CD8-positive, alpha-beta memory T cell (primary cell): ENCODE data around the gene SMARCA4. TPM values are rescaled to one million over a fixed set of nuclear protein-coding genes. Genes with fewer than 3 reads are reported as not detected.

Experiments used
- CTCF ChIA-PET: fragments of 350-600 bp; sonication (Branson Sonifier 250); formaldehyde crosslinking; loops from one replicate; lab custom pipeline; 2021; ENCODE audit warnings: antibody characterized with exemption; lab: Charles Lee
- POLR2A ChIA-PET: fragments of 350-600 bp; sonication (Branson Sonifier 250); formaldehyde crosslinking; loops from one replicate; lab custom pipeline; 2021; ENCODE audit warnings: antibody characterized with exemption; lab: Charles Lee
- DNase-seq, 5 donors: peaks; one replicate each; pipeline versions ENCODE4 v3.0.0 to v3.0.0-alpha.2; 2020 to 2022; ENCODE audit warnings: mixed read lengths in 1 of 5
- H3K27ac ChIP-seq: one replicate; pipeline ENCODE4 v1.7.0; 2013; ENCODE audit warnings: low read depth, mild to moderate bottlenecking, low read length, moderate library complexity
- H3K27me3 ChIP-seq: 2 replicates; pipeline ENCODE4 v1.7.0; 2013; ENCODE audit warnings: low read length, mild to moderate bottlenecking; ENCODE audit not compliant: insufficient read depth, poor library complexity, severe bottlenecking
- H3K36me3 ChIP-seq: 2 replicates; pipeline ENCODE4 v1.7.0; 2013; ENCODE audit warnings: mild to moderate bottlenecking, low read length, moderate library complexity; ENCODE audit not compliant: insufficient read depth
- H3K4me1 ChIP-seq: 2 replicates; pipeline ENCODE4 v1.7.0; 2013; ENCODE audit warnings: mild to moderate bottlenecking, low read length, moderate library complexity; ENCODE audit not compliant: insufficient read depth
- H3K4me3 ChIP-seq: 2 replicates; pipeline ENCODE4 v1.7.0; 2013; ENCODE audit warnings: mild to moderate bottlenecking, low read length
- H3K9me3 ChIP-seq: 2 replicates; pipeline ENCODE4 v1.7.0; 2013; ENCODE audit warnings: mild to moderate bottlenecking, low read length
- H3K27ac Mint-ChIP-seq, 8 donors: one replicate each; pipeline ENCODE4 v1.8.0; 2020 to 2021; ENCODE audit warnings: mixed read lengths in 8 of 8, mild to moderate bottlenecking in 6 of 8, inconsistent platforms in 3 of 8, moderate library complexity in 3 of 8
- H3K27me3 Mint-ChIP-seq, 2 donors: one replicate each; pipeline ENCODE4 v1.8.0; 2020 to 2021; ENCODE audit warnings: mixed read lengths in 2 of 2, mild to moderate bottlenecking in 1 of 2, moderate library complexity in 1 of 2
- H3K36me3 Mint-ChIP-seq, 3 donors: one replicate each; pipeline ENCODE4 v1.8.0; 2020 to 2021; ENCODE audit warnings: mixed read lengths in 3 of 3, inconsistent platforms in 1 of 3, mild to moderate bottlenecking in 1 of 3
- H3K4me1 Mint-ChIP-seq, 3 donors: one replicate each; pipeline ENCODE4 v1.8.0; 2020 to 2021; ENCODE audit warnings: mixed read lengths in 3 of 3, inconsistent platforms in 1 of 3, mild to moderate bottlenecking in 1 of 3
- H3K4me3 Mint-ChIP-seq, 7 donors: one replicate each; pipeline ENCODE4 v1.8.0; 2020 to 2021; ENCODE audit warnings: mixed read lengths in 7 of 7, mild to moderate bottlenecking in 6 of 7, moderate library complexity in 4 of 7, inconsistent platforms in 2 of 7
- H3K9me3 Mint-ChIP-seq, 5 donors: one replicate each; pipeline ENCODE4 v1.8.0; 2020 to 2022; ENCODE audit warnings: mixed read lengths in 5 of 5, mild to moderate bottlenecking in 3 of 5, moderate library complexity in 2 of 5, inconsistent platforms in 1 of 5
- polyA plus RNA-seq: library from polyadenylated mRNA; unstranded; fragments of 300-500 nt; fragmentation: Illumina TruSeq; gene quantifications from one replicate; pipeline ENCODE4 v1.2.3, GENCODE V29; 2021
- total RNA-seq, 2 experiments: library from RNA; stranded (reverse); gene quantifications; one replicate each; pipeline ENCODE4 v1.2.3, GENCODE V29; 2021

The SMARCA4 gene
- total and polyA plus RNA-seq, 3 experiments from 2014 or later: 38.7 to 123 (median 116) TPM

- peaks cover 11% of the 10 kb centered on the region for H3K4me1 ChIP-seq
- peaks cover 13 to 19% (median 14%) of the 10 kb centered on the region in 3 donors for H3K4me1 Mint-ChIP-seq
- no peak overlapping the region for H3K27ac ChIP-seq
- no peaks in the 10 kb centered on the region for H3K27me3 ChIP-seq
- H3K27me3 Mint-ChIP-seq: peaks cover 0 to 1% of the 10 kb centered on the region in 2 donors
- H3K36me3 Mint-ChIP-seq: peaks cover 0 to 58% (median 2%) of the 10 kb centered on the region in 3 donors
- ChIA-PET POLR2A (no interaction called here), CTCF (no interaction called here)
- H3K4me3 ChIP-seq: no peak overlapping the region
- peak overlapping the region in 1 of 7 donors; percentile 42 for H3K4me3 Mint-ChIP-seq
- DNase-seq: no peak
- H3K9me3 Mint-ChIP-seq: no peaks in the 10 kb centered on the region
- peak overlapping the region in 1 of 8 donors; percentile 38 for H3K27ac Mint-ChIP-seq
- no peaks in the 10 kb centered on the region for H3K9me3 ChIP-seq
- H3K36me3 ChIP-seq: no peaks in the 10 kb centered on the region
Observed at GRCh38 chr19:10924597-10924996, 36.2 kb upstream of the SMARCA4 start.

GRCh38 chr19:10927730-10928562, 32.9 kb upstream of the SMARCA4 start:
- ChIA-PET CTCF (interaction anchor here (0.6 to 1.2 kb wide), 3 partner anchors 9 to 211 kb away, joined by 3 to 4 read pairs (median 3); partner anchors contain the start of gene DNM2), POLR2A (interaction anchor here (0.5 kb wide), 1 partner anchor 1620 kb away, joined by 5 read pairs; no protein-coding TSS in a partner anchor)
- no peaks in the 10 kb centered on the region for H3K9me3 Mint-ChIP-seq
- H3K4me1 ChIP-seq: peaks cover 23% of the 10 kb centered on the region
- H3K4me3 ChIP-seq: peak overlapping the region; percentile 74
- H3K36me3 Mint-ChIP-seq: peaks cover 0 to 44% (median 0%) of the 10 kb centered on the region in 3 donors
- peak overlapping the region; percentile 85 to 99 (median 94) for H3K27ac Mint-ChIP-seq
- DNase-seq: peak in 1 of 5 donors; percentile 10
- peaks cover 0 to 1% of the 10 kb centered on the region in 2 donors for H3K27me3 Mint-ChIP-seq
- no peaks in the 10 kb centered on the region for H3K9me3 ChIP-seq
- no peaks in the 10 kb centered on the region for H3K27me3 ChIP-seq
- peak overlapping the region; percentile 83 for H3K27ac ChIP-seq
- H3K4me3 Mint-ChIP-seq: peak overlapping the region; percentile 91 to 100 (median 94)
- no peaks in the 10 kb centered on the region for H3K36me3 ChIP-seq
- H3K4me1 Mint-ChIP-seq: peaks cover 17 to 35% (median 25%) of the 10 kb centered on the region in 3 donors

GRCh38 chr19:10928563-10929401, 32.0 kb upstream of the SMARCA4 start, which contains the start of the genes TIMM29 and YIPF2:
Gene TIMM29 (plus strand): TSS chr19:10928811. CDS start chr19:10928823, 12 bp downstream.
Gene YIPF2 (minus strand): TSS chr19:10928639. CDS start chr19:10928410, 229 bp downstream.
- Histone ChIP-seq H3K9me3 (no peaks in the 10 kb centered on the region), H3K27me3 (no peaks in the 10 kb centered on the region), H3K36me3 (no peaks in the 10 kb centered on the region), H3K4me3 (peak within 1 kb of the TSS; percentile 74), H3K4me1 (peaks cover 23% of the 10 kb centered on the region), H3K27ac (peak within 1 kb of the TSS; percentile 83)
- Mint-ChIP-seq H3K27me3 (peaks cover 0 to 1% of the 10 kb centered on the region in 2 donors), H3K27ac (peak within 1 kb of the TSS; percentile 85 to 99 (median 94)), H3K4me1 (peaks cover 17 to 35% (median 25%) of the 10 kb centered on the region in 3 donors), H3K9me3 (no peaks in the 10 kb centered on the region), H3K4me3 (peak within 1 kb of the TSS; percentile 91 to 100 (median 94)), H3K36me3 (peaks cover 0 to 39% (median 0%) of the 10 kb centered on the region in 3 donors)
- DNase-seq: peak; percentile 89 to 95 (median 90)
- ChIA-PET POLR2A (interaction anchor here (0.5 kb wide), 1 partner anchor 1619 kb away, joined by 5 read pairs; no protein-coding TSS in a partner anchor), CTCF (interaction anchor here (0.6 to 1.4 kb wide), 2 partner anchors 8 to 58 kb away, joined by 3 to 4 read pairs; partner anchors contain the start of gene CARM1)

GRCh38 chr19:10929402-10929794, 31.4 kb upstream of the SMARCA4 start:
- Histone ChIP-seq H3K27ac (peak overlapping the region; percentile 83), H3K4me1 (peaks cover 23% of the 10 kb centered on the region), H3K9me3 (no peaks in the 10 kb centered on the region), H3K36me3 (no peaks in the 10 kb centered on the region), H3K27me3 (no peaks in the 10 kb centered on the region), H3K4me3 (peak overlapping the region; percentile 74)
- DNase-seq: no peak
- ChIA-PET POLR2A (no interaction called here), CTCF (interaction anchor here (0.6 to 1.4 kb wide), 2 partner anchors 58 to 63 kb away, joined by 3 to 4 read pairs; partner anchors contain the start of gene CARM1)
- peak overlapping the region in 7 of 8 donors; percentile 57 to 92 (median 76) for H3K27ac Mint-ChIP-seq
- no peaks in the 10 kb centered on the region for H3K9me3 Mint-ChIP-seq
- peaks cover 0 to 1% of the 10 kb centered on the region in 2 donors for H3K27me3 Mint-ChIP-seq
- peaks cover 17 to 35% (median 25%) of the 10 kb centered on the region in 3 donors for H3K4me1 Mint-ChIP-seq
- H3K4me3 Mint-ChIP-seq: peak overlapping the region; percentile 72 to 100 (median 91)
- peaks cover 0 to 36% (median 0%) of the 10 kb centered on the region in 3 donors for H3K36me3 Mint-ChIP-seq

- peaks cover 8 to 12% (median 8%) of the 10 kb centered on the region in 3 donors for H3K4me1 Mint-ChIP-seq
- H3K9me3 Mint-ChIP-seq: no peaks in the 10 kb centered on the region
- ChIA-PET POLR2A (no interaction called here), CTCF (interaction anchor here (1.4 to 2.1 kb wide), 4 partner anchors 14 to 68 kb away, joined by 4 to 6 read pairs (median 6); no protein-coding TSS in a partner anchor)
- H3K36me3 ChIP-seq: no peaks in the 10 kb centered on the region
- H3K27me3 ChIP-seq: no peaks in the 10 kb centered on the region
- no peak overlapping the region for H3K4me3 Mint-ChIP-seq
- no peak overlapping the region for H3K4me3 ChIP-seq
- peaks cover 3% of the 10 kb centered on the region for H3K4me1 ChIP-seq
- H3K36me3 Mint-ChIP-seq: peaks cover 0 to 13% (median 0%) of the 10 kb centered on the region in 3 donors
- H3K27ac Mint-ChIP-seq: peak overlapping the region in 3 of 8 donors; percentile 26 to 69 (median 36)
- no peaks in the 10 kb centered on the region for H3K9me3 ChIP-seq
- no peak for DNase-seq
- H3K27me3 Mint-ChIP-seq: no peaks in the 10 kb centered on the region
- H3K27ac ChIP-seq: no peak overlapping the region
Observed at GRCh38 chr19:10935371-10936059, 25.3 kb upstream of the SMARCA4 start.

GRCh38 chr19:10936661-10937084, 24.2 kb upstream of the SMARCA4 start:
- peak overlapping the region in 2 of 7 donors; percentile 48 to 65 for H3K4me3 Mint-ChIP-seq
- DNase-seq: peak in 2 of 5 donors; percentile 53 to 63
- no peaks in the 10 kb centered on the region for H3K27me3 ChIP-seq
- no peaks in the 10 kb centered on the region for H3K27me3 Mint-ChIP-seq
- no peaks in the 10 kb centered on the region for H3K36me3 ChIP-seq
- peak overlapping the region in 3 of 8 donors; percentile 10 to 39 (median 38) for H3K27ac Mint-ChIP-seq
- H3K4me1 ChIP-seq: no peaks in the 10 kb centered on the region
- H3K9me3 ChIP-seq: no peaks in the 10 kb centered on the region
- H3K27ac ChIP-seq: no peak overlapping the region
- ChIA-PET CTCF (interaction anchor here (0.6 to 2.1 kb wide), 11 partner anchors 8 to 158 kb away, joined by 3 to 7 read pairs (median 4); partner anchors contain the start of genes TIMM29 and YIPF2), POLR2A (interaction anchor here (0.6 kb wide), 2 partner anchors 14 to 190 kb away, joined by 3 to 9 read pairs; no protein-coding TSS in a partner anchor)
- no peak overlapping the region for H3K4me3 ChIP-seq
- H3K36me3 Mint-ChIP-seq: peaks cover 0 to 9% (median 0%) of the 10 kb centered on the region in 3 donors
- H3K9me3 Mint-ChIP-seq: no peaks in the 10 kb centered on the region
- peaks cover 4 to 8% (median 8%) of the 10 kb centered on the region in 3 donors for H3K4me1 Mint-ChIP-seq
